PFSK-1 (cell line): Measurements from ENCODE around the gene AKT2.

Experiments
- POLR2AphosphoS5 ChIP-seq: IDR thresholded peaks from 2 replicates; pipeline ENCODE4 v1.6.1; 2012; ENCODE audit warnings: low read depth, mild to moderate bottlenecking, control low read depth, low read length, moderate library complexity
- TF ChIP-seq, protein P1 (sequence below), 2 experiments: IDR thresholded peaks; 2 replicates each; pipeline versions ENCODE4 v1.6.1 to v1.8.0; 2011 to 2012; ENCODE audit warnings: low read depth in 2 of 2, low read length in 2 of 2, control low read depth in 1 of 2, inconsistent platforms in 1 of 2, mild to moderate bottlenecking in 1 of 2, moderate library complexity in 1 of 2; ENCODE audit not compliant: insufficient read depth in 1 of 2

DNA sequence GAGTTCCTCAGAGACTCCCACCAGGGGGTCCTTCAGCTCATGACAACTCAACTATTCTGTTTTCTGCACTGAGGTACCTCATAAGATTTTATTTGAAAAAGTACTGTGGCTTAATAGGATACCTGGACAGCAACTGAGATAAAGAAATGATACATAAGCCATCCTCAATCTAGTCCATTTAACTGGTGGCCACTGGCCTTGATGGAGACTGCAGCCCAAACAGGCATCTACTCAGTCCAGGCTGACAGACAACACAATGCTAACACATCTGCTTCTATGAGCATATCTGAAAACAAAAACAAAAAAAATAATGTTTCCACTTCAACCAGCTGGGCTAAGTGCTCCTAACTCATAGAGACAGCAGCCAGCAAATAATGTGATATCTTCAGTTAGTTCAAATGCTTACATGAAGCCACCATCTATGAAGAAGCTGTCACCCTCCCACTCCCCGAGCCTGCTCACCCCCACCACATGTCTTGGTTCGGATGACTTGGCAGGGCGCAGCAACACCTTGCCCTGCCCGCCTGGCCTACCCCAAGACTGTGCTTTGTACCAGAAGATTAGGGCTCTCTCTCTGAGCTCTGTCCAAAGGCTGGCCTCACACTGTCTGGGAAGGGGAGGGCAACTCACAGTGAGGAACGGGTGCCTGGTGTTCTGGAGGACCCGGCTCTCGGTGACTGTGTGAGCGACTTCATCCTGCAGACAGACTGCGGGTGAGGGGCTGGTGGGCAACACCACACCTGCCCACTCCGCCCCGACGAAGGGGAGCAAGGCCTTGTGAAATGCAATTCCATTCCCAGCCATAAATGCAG lies 45.5 kb downstream of the AKT2 start:
- no peak for TF ChIP-seq POLR2AphosphoS5
- TF ChIP-seq, protein P1, sequence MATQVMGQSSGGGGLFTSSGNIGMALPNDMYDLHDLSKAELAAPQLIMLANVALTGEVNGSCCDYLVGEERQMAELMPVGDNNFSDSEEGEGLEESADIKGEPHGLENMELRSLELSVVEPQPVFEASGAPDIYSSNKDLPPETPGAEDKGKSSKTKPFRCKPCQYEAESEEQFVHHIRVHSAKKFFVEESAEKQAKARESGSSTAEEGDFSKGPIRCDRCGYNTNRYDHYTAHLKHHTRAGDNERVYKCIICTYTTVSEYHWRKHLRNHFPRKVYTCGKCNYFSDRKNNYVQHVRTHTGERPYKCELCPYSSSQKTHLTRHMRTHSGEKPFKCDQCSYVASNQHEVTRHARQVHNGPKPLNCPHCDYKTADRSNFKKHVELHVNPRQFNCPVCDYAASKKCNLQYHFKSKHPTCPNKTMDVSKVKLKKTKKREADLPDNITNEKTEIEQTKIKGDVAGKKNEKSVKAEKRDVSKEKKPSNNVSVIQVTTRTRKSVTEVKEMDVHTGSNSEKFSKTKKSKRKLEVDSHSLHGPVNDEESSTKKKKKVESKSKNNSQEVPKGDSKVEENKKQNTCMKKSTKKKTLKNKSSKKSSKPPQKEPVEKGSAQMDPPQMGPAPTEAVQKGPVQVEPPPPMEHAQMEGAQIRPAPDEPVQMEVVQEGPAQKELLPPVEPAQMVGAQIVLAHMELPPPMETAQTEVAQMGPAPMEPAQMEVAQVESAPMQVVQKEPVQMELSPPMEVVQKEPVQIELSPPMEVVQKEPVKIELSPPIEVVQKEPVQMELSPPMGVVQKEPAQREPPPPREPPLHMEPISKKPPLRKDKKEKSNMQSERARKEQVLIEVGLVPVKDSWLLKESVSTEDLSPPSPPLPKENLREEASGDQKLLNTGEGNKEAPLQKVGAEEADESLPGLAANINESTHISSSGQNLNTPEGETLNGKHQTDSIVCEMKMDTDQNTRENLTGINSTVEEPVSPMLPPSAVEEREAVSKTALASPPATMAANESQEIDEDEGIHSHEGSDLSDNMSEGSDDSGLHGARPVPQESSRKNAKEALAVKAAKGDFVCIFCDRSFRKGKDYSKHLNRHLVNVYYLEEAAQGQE (IDR thresholded peaks at IDR 0.05; ENCODE audit: insufficient read depth in 1 of 2, low read depth in 2 of 2, low read length in 2 of 2), result no peak
